Mucosa of descending colon (tissue), 3 donors: ENCODE data around the gene MRPL53. TPM values are rescaled to one million over a fixed set of nuclear protein-coding genes. Genes with fewer than 3 reads are reported as not detected.
A peak's percentile ranks its signal among the peaks of the same experiment; 100 is the strongest.

Experiments used
- ATAC-seq: fragments of 200-7000 bp; cut with Tn5 transposase; one replicate; pipeline ENCODE4 v1.9.1; 2020; ENCODE audit warnings: mild to moderate bottlenecking, moderate library complexity
- DNase-seq, 3 donors: peaks; one replicate each; pipeline ENCODE4 v3.0.0-alpha.2; 2020
- H3K36me3 ChIP-seq: fragments of 200-600 bp; one replicate; pipeline ENCODE4 v1.8.0; 2021; ENCODE audit warnings: low read depth, mild to moderate bottlenecking
- H3K4me1 ChIP-seq: fragments of 200-600 bp; one replicate; pipeline ENCODE4 v1.8.0; 2021; ENCODE audit warnings: low read depth, mild to moderate bottlenecking
- H3K4me3 ChIP-seq: fragments of 200-600 bp; one replicate; pipeline ENCODE4 v1.8.0; 2021; ENCODE audit warnings: mild to moderate bottlenecking
- H3K9me3 ChIP-seq: fragments of 200-600 bp; one replicate; pipeline ENCODE4 v1.8.0; 2021; ENCODE audit warnings: mild to moderate bottlenecking
- intact Hi-C, 2 donors: fragments of 100-400 bp; cut with DNase I in 1 of 2; cut with micrococcal nuclease in 1 of 2; formaldehyde crosslinking; loops; one replicate each; pipeline versions ENCODE4 v1.11.0 to v1.11.1; 2022; cut with DNase I, micrococcal nuclease
- long read RNA-seq, 2 donors: library from polyadenylated mRNA; unstranded; transcript quantifications; one replicate each; pipeline ENCODE4 v2.0.0, GENCODE V29; 2019 to 2021
- total RNA-seq, 3 donors: library from RNA; stranded (reverse); fragmentation: NEBNext Ultra II Directional in 2 of 3; extraction: Animal tissue kit (Norgen Biotek cat#: 25700) in 2 of 3; gene quantifications; one replicate each; pipeline versions ENCODE4 v1.2.1 to v1.2.4, GENCODE V29; 2021 to 2023
- TF ChIP-seq, protein P1 (sequence below): fragments of 200-600 bp; IDR thresholded peaks from one replicate; pipeline ENCODE4 v1.8.0; 2022; ENCODE audit warnings: antibody characterized with exemption, mild to moderate bottlenecking
- donor health status: DM: no; HTN: no; CAD: no; lungs with moderate emphysema.
- donor health status: DM: no; HTN: no; CAD: no.
- donor health status: DM: no; HTN: yes; CAD: no.

The MRPL53 gene
- 10 to 100 TPM; 48.2 to 63.6 (median 57.1) TPM for total RNA-seq
- long read RNA-seq, donor 1, transcript MRPL53-201 (3 exons, 1,162 nt), result major isoform, 12 of 14 reads
- long read RNA-seq, donor 1, partial matches to known transcripts, result 0 of 14 reads
- long read RNA-seq, donor 1, other reads (novel, unspliced or antisense), result 0 of 14 reads
- long read RNA-seq, donor 2, transcript MRPL53-201 (3 exons, 1,162 nt), result major isoform, 31 of 33 reads
- long read RNA-seq, donor 2, partial matches to known transcripts, result 0 of 33 reads
- long read RNA-seq, donor 2, other reads (novel, unspliced or antisense), result 0 of 33 reads

DNA sequence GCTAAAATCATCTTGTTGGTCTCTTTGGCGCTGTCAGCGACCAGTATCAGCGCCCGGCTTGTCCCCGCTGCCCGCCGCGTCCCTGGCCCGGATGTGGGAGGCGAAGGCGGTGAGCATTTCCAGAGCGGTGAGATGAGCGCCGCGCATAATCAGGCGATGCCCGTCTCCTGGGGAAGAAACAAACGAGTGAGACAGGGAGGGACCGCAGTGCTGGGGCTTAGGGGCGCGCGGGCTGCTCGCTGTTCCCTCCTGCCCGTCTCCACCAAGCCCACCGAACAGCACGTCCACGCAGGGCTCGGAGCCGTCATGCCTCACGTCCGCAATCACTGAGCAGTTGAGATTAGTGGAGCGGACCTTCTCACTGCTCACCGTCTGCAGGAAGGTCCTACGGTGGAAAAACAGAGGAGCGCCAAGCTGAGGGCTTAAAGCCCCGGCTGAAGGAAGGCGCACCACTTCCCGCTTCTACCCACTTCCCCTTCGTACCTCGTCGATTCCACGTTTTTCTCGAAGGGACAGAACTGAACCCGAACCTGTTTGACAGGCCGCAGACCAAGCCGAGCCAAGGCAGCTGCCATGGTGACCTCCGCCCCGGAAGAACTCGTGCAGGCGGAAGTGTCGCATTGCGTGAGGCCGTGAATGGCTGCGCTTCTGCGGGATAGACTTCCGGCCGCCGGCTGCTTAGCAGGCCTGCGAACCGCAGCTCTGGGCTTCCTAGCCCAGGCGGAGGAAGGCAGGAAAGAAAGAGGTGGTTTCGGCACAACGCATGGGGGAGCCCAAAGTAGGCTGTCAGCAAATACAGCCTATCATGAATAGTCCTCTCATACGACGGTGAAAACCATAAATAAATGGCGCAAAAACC is at the start of gene MRPL53:
MRPL53 (minus strand) TSS at position 595 of the 859 bp plus-strand sequence; CDS start at position 575, 20 bp downstream.
- Histone ChIP-seq H3K4me3 (peak within 1 kb of the TSS; percentile 37), H3K9me3 (no peaks in the 10 kb centered on the region), H3K36me3 (no peaks in the 10 kb centered on the region), H3K4me1 (peaks cover 19% of the 10 kb centered on the region)
- DNase-seq (peak; percentile 96 to 97 (median 97)), ATAC-seq (peak; percentile 97)
- TF ChIP-seq, protein P1, sequence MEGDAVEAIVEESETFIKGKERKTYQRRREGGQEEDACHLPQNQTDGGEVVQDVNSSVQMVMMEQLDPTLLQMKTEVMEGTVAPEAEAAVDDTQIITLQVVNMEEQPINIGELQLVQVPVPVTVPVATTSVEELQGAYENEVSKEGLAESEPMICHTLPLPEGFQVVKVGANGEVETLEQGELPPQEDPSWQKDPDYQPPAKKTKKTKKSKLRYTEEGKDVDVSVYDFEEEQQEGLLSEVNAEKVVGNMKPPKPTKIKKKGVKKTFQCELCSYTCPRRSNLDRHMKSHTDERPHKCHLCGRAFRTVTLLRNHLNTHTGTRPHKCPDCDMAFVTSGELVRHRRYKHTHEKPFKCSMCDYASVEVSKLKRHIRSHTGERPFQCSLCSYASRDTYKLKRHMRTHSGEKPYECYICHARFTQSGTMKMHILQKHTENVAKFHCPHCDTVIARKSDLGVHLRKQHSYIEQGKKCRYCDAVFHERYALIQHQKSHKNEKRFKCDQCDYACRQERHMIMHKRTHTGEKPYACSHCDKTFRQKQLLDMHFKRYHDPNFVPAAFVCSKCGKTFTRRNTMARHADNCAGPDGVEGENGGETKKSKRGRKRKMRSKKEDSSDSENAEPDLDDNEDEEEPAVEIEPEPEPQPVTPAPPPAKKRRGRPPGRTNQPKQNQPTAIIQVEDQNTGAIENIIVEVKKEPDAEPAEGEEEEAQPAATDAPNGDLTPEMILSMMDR, result no peak
- intact Hi-C loops, result no loop called here

DNA sequence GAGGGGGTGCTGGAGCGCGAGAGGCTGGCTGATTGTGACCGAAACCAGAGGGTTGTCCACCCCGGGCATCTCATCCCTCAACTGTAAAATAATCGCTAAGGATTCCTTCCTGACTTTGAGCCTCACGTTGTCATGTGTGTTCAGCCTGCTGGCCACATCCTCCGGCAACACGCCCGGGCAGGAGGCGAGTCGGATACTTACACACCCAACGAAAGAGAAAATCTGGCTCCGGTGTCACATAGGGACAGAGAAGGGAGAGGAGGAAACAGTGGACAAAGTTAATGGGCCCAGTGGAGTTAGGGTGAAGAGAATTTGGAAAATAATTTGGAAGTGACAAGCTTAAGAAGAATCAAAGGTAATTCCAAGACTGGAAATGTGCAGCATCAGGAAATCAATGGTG is 44.2 kb upstream of the MRPL53 start:
- Histone ChIP-seq H3K9me3 (no peaks in the 10 kb centered on the region), H3K4me3 (no peak overlapping the region), H3K36me3 (no peaks in the 10 kb centered on the region), H3K4me1 (peaks cover 27% of the 10 kb centered on the region)
- DNase-seq (no peak), ATAC-seq (no peak)
- TF ChIP-seq, protein P1, result no peak
- intact Hi-C loops, result no loop called here

GRCh38 chr2:74515981-74516633 is 43.6 kb upstream of the MRPL53 start:
- intact Hi-C loops, result no loop called here
- Histone ChIP-seq H3K4me3 (no peak overlapping the region), H3K9me3 (no peaks in the 10 kb centered on the region), H3K4me1 (peaks cover 27% of the 10 kb centered on the region), H3K36me3 (no peaks in the 10 kb centered on the region)
- ATAC-seq (peak; percentile 71), DNase-seq (peak; percentile 74 to 80 (median 76))
- TF ChIP-seq, protein P1, result no peak

DNA sequence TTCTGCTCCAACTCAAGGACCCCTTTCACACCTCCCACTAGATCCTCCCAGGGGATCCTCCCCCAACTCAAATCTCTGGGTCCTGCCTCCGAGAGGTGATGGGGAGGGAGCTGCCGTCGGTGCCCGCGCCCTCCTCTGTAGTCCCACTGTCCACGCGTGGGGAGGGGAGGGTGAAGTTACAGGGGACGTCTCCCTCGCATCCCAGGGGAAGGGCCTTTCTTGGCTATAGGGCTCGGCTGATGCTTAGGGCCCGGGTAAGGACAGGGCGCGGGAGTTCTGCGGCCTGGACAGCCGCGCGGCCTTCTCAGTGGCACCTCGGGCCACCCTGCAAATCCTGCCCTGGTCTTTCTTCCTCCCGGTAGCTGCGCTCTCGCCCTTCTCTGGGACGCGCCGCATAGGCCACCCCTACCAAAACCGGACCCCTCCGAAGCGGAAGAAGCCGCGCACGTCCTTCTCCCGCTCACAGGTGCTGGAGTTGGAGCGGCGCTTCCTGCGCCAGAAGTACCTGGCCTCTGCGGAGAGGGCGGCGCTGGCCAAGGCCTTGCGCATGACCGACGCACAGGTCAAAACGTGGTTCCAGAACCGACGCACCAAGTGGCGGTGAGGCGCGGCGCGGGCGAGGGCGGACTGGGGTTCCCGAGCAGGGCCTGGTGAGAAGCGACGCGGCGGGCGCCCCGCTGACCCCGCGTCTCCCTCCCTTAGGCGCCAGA is 42.9 kb upstream of the MRPL53 start:
- ATAC-seq (peak; percentile 59), DNase-seq (peak in 1 of 3 donors; percentile 56)
- H3K9me3 ChIP-seq, result no peaks in the 10 kb centered on the region
- intact Hi-C loops, result no loop called here
- peaks cover 27% of the 10 kb centered on the region for H3K4me1 ChIP-seq
- H3K36me3 ChIP-seq, result no peaks in the 10 kb centered on the region
- TF ChIP-seq, protein P1, result no peak
- H3K4me3 ChIP-seq, result no peak overlapping the region
